T-helper 17 cell (primary cell): Measurements from ENCODE around the gene MAGI1. TPM values are rescaled to one million over a fixed set of nuclear protein-coding genes. Genes with fewer than 3 reads are reported as not detected.

ENCODE experiments used
- ATAC-seq: fragments of 150-1000 bp; cut with Tn5 transposase; 2 replicates; pipeline ENCODE4 v1.10.0; 2021; ENCODE audit warnings: mild to moderate bottlenecking, moderate library complexity
- DNase-seq, 3 donors: peaks; one replicate each; pipeline versions ENCODE4 v3.0.0 to v3.0.0-alpha.2; 2020 to 2021
- H3K9me3 ChIP-seq: one replicate; pipeline ENCODE4 v1.7.0; 2013; ENCODE audit warnings: low read length, mild to moderate bottlenecking; ENCODE audit not compliant: control insufficient read depth, poor library complexity, severe bottlenecking
- H3K27ac Mint-ChIP-seq: one replicate; pipeline ENCODE4 v1.8.0; 2022; ENCODE audit warnings: mild to moderate bottlenecking, moderate library complexity, mixed read lengths
- H3K27me3 Mint-ChIP-seq: one replicate; pipeline ENCODE4 v1.8.0; 2022; ENCODE audit warnings: mixed read lengths
- H3K36me3 Mint-ChIP-seq: one replicate; pipeline ENCODE4 v1.8.0; 2022; ENCODE audit warnings: low read depth, mixed read lengths
- H3K4me1 Mint-ChIP-seq: one replicate; pipeline ENCODE4 v1.8.0; 2022; ENCODE audit warnings: mild to moderate bottlenecking, mixed read lengths
- H3K4me3 Mint-ChIP-seq: one replicate; pipeline ENCODE4 v1.8.0; 2022; ENCODE audit warnings: mild to moderate bottlenecking, moderate library complexity, mixed read lengths
- total RNA-seq, 4 donors: library from RNA in 2 of 4; stranded (reverse) in 2 of 4; gene quantifications; one replicate each; pipeline ENCODE4 v1.2.3 and lab custom pipeline; 2022 to 2026

MAGI1 gene
- total RNA-seq, 2 donors from 2014 or later, result not detected

- Mint-ChIP-seq H3K4me3 (no peak overlapping the region), H3K36me3 (no peaks in the 10 kb centered on the region), H3K27ac (no peak overlapping the region), H3K27me3 (no peaks in the 10 kb centered on the region), H3K4me1 (no peaks in the 10 kb centered on the region)
- ATAC-seq (no peak), DNase-seq (no peak)
- H3K9me3 ChIP-seq, result no peaks in the 10 kb centered on the region
These were observed 214.6 kb downstream of the MAGI1 start for GRCh38 chr3:65824166-65824565.

GRCh38 chr3:65820600-65820999 is 218.1 kb downstream of the MAGI1 start:
- no peak overlapping the region for H3K27ac Mint-ChIP-seq
- no peak overlapping the region for H3K4me3 Mint-ChIP-seq
- peaks cover 4% of the 10 kb centered on the region for H3K27me3 Mint-ChIP-seq

GRCh38 chr3:65819896-65820295 is 218.8 kb downstream of the MAGI1 start:
- no peak for ATAC-seq
- no peak overlapping the region for H3K27ac Mint-ChIP-seq
- H3K36me3 Mint-ChIP-seq, result no peaks in the 10 kb centered on the region
- H3K27me3 Mint-ChIP-seq, result peaks cover 4% of the 10 kb centered on the region
- H3K4me1 Mint-ChIP-seq, result no peaks in the 10 kb centered on the region
- no peak for DNase-seq
- H3K9me3 ChIP-seq, result no peaks in the 10 kb centered on the region
- H3K4me3 Mint-ChIP-seq, result no peak overlapping the region

More at GRCh38 chr3:65820600-65820999, 218.1 kb downstream of the MAGI1 start:
- no peak for ATAC-seq
- no peak for DNase-seq
- Mint-ChIP-seq H3K36me3 (no peaks in the 10 kb centered on the region), H3K4me1 (no peaks in the 10 kb centered on the region)
- H3K9me3 ChIP-seq, result no peaks in the 10 kb centered on the region

GRCh38 chr3:65817553-65818126 is 221.1 kb downstream of the MAGI1 start:
- no peak overlapping the region for H3K27ac Mint-ChIP-seq
- H3K36me3 Mint-ChIP-seq, result no peaks in the 10 kb centered on the region
- ATAC-seq (no peak), DNase-seq (no peak)
- no peaks in the 10 kb centered on the region for H3K4me1 Mint-ChIP-seq
- H3K4me3 Mint-ChIP-seq, result no peak overlapping the region
- H3K27me3 Mint-ChIP-seq, result peaks cover 4% of the 10 kb centered on the region
- H3K9me3 ChIP-seq, result no peaks in the 10 kb centered on the region

- no peaks in the 10 kb centered on the region for H3K9me3 ChIP-seq
- Mint-ChIP-seq H3K4me3 (no peak overlapping the region), H3K27me3 (peaks cover 4% of the 10 kb centered on the region), H3K4me1 (no peaks in the 10 kb centered on the region), H3K36me3 (no peaks in the 10 kb centered on the region), H3K27ac (no peak overlapping the region)
- ATAC-seq (no peak), DNase-seq (no peak)
These were observed 222.5 kb downstream of the MAGI1 start for GRCh38 chr3:65816208-65816607.

GRCh38 chr3:65814845-65815578 is 223.7 kb downstream of the MAGI1 start:
- no peaks in the 10 kb centered on the region for H3K9me3 ChIP-seq
- H3K27me3 Mint-ChIP-seq, result peaks cover 4% of the 10 kb centered on the region
- H3K36me3 Mint-ChIP-seq, result no peaks in the 10 kb centered on the region
- no peak overlapping the region for H3K4me3 Mint-ChIP-seq
- H3K4me1 Mint-ChIP-seq, result no peaks in the 10 kb centered on the region
- no peak overlapping the region for H3K27ac Mint-ChIP-seq
- no peak for ATAC-seq
- no peak for DNase-seq

GRCh38 chr3:65811892-65812291 is 226.8 kb downstream of the MAGI1 start:
- Mint-ChIP-seq H3K27ac (no peak overlapping the region), H3K27me3 (peaks cover 4% of the 10 kb centered on the region), H3K36me3 (no peaks in the 10 kb centered on the region), H3K4me1 (no peaks in the 10 kb centered on the region), H3K4me3 (no peak overlapping the region)
- H3K9me3 ChIP-seq, result no peaks in the 10 kb centered on the region
- no peak for DNase-seq
- no peak for ATAC-seq

GRCh38 chr3:65811086-65811761 is 227.5 kb downstream of the MAGI1 start:
- ATAC-seq, result no peak
- no peak overlapping the region for H3K4me3 Mint-ChIP-seq

GRCh38 chr3:65810302-65810701 is 228.4 kb downstream of the MAGI1 start:
- Mint-ChIP-seq H3K36me3 (no peaks in the 10 kb centered on the region), H3K27me3 (no peaks in the 10 kb centered on the region), H3K27ac (no peak overlapping the region), H3K4me1 (no peaks in the 10 kb centered on the region), H3K4me3 (no peak overlapping the region)
- ATAC-seq (no peak), DNase-seq (no peak)
- no peaks in the 10 kb centered on the region for H3K9me3 ChIP-seq

More at GRCh38 chr3:65811086-65811761, 227.5 kb downstream of the MAGI1 start:
- no peak overlapping the region for H3K27ac Mint-ChIP-seq
- H3K9me3 ChIP-seq, result no peaks in the 10 kb centered on the region
- no peaks in the 10 kb centered on the region for H3K27me3 Mint-ChIP-seq
- H3K36me3 Mint-ChIP-seq, result no peaks in the 10 kb centered on the region
- DNase-seq, result no peak
- no peaks in the 10 kb centered on the region for H3K4me1 Mint-ChIP-seq

GRCh38 chr3:65809641-65810150 is 229.0 kb downstream of the MAGI1 start:
- Mint-ChIP-seq H3K36me3 (no peaks in the 10 kb centered on the region), H3K27me3 (no peaks in the 10 kb centered on the region), H3K4me3 (no peak overlapping the region), H3K4me1 (no peaks in the 10 kb centered on the region), H3K27ac (no peak overlapping the region)
- no peaks in the 10 kb centered on the region for H3K9me3 ChIP-seq
- ATAC-seq (no peak), DNase-seq (no peak)

GRCh38 chr3:65808824-65809223 is 229.9 kb downstream of the MAGI1 start:
- H3K4me3 Mint-ChIP-seq, result no peak overlapping the region
- no peak for ATAC-seq

GRCh38 chr3:65808407-65808806 is 230.3 kb downstream of the MAGI1 start:
- H3K4me1 Mint-ChIP-seq, result no peaks in the 10 kb centered on the region
- H3K4me3 Mint-ChIP-seq, result no peak overlapping the region
- no peaks in the 10 kb centered on the region for H3K27me3 Mint-ChIP-seq
- H3K36me3 Mint-ChIP-seq, result no peaks in the 10 kb centered on the region
- DNase-seq (no peak), ATAC-seq (no peak)
- H3K27ac Mint-ChIP-seq, result no peak overlapping the region
- H3K9me3 ChIP-seq, result no peaks in the 10 kb centered on the region

More at GRCh38 chr3:65808824-65809223, 229.9 kb downstream of the MAGI1 start:
- no peaks in the 10 kb centered on the region for H3K9me3 ChIP-seq
- DNase-seq, result no peak
- Mint-ChIP-seq H3K27ac (no peak overlapping the region), H3K36me3 (no peaks in the 10 kb centered on the region), H3K4me1 (no peaks in the 10 kb centered on the region), H3K27me3 (no peaks in the 10 kb centered on the region)

- Mint-ChIP-seq H3K4me1 (no peaks in the 10 kb centered on the region), H3K36me3 (no peaks in the 10 kb centered on the region), H3K4me3 (no peak overlapping the region), H3K27me3 (no peaks in the 10 kb centered on the region), H3K27ac (no peak overlapping the region)
- DNase-seq (no peak), ATAC-seq (no peak)
- H3K9me3 ChIP-seq, result no peaks in the 10 kb centered on the region
These were observed 231.5 kb downstream of the MAGI1 start for GRCh38 chr3:65807225-65807624.
